Ammon's horn (tissue), 1 donor: ENCODE measurements around the gene MLLT6.
A peak's percentile ranks its signal among the peaks of the same experiment; 100 is the strongest.
"Not testable (repeated sequence)": the region's sequence is repeated elsewhere in the genome, so short reads cannot be mapped to it uniquely, and the experiment has no call there.

Experiments used
- DNase-seq: peaks from one replicate; pipeline ENCODE4 v3.0.0-alpha.2; 2016; ENCODE audit warnings: low spot score

The MLLT6 gene

DNA sequence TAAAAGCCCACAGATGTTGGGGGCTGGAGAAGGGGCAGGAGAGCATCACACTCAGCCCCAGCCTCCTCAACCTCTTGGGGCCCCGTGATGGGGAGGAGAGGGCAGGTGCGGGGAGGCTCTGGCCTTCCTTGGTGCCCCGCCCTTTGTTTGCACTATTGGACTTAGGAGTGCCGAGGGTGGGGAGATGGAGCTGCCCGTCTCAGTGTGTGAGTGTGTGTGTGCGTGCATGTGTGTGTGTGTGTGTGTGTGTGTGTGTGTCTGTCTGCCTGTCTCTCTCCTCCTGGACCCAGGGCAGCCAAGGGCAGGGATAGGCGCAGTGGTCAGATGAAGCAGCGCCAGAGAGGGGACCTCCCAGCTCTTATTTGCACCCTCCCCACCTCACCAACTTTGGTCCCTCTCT, 21.1 kb downstream of the MLLT6 start:
- not testable (repeated sequence) for DNase-seq

DNA sequence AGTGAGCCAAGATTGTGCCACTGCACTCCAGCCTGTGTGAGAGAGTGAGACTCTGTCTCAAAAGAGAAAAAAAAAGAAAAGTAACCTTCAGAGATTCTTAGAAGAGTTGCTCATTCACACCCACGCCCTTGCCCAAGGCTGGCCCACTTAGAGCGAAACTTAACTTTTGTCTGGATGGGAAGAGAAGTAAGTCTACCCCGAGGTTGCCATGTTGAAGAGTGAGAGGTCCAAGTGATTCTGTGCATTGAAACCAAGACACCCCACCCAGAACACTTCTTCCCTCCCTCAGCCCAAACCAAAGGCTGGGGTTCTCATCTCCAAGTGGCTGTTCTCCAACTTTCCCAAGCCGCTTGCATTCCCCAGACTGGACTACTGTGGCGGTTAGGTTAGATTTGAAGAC, 22.7 kb downstream of the MLLT6 start:
- no peak for DNase-seq

DNA sequence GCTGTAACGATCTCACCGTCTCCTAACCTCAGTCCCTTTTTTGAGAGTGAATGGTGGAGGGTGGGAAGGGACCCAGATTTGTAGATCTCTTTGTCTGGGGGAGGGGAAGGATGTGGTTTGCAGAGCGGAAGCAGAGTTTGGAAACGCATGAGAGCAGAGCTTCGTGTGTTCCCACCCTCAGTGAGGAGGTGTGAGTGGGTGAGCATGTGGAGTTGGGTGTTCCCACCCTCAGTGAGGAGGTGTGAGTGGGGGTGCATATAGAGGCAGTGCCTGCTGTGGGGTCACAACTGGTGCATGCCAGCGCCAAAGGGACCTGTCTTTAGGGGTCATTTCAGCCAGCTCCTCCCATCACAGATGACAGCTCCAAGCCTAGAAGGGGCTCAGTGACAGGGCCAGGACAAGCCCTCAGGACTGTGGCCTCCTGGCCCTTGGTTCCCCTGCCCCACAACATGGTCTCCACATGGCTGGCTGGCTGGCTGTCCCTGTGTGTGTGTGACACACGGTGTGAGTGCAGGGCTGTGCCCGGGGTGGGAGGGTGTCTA, 23.3 kb downstream of the MLLT6 start:
- no peak for DNase-seq

DNA sequence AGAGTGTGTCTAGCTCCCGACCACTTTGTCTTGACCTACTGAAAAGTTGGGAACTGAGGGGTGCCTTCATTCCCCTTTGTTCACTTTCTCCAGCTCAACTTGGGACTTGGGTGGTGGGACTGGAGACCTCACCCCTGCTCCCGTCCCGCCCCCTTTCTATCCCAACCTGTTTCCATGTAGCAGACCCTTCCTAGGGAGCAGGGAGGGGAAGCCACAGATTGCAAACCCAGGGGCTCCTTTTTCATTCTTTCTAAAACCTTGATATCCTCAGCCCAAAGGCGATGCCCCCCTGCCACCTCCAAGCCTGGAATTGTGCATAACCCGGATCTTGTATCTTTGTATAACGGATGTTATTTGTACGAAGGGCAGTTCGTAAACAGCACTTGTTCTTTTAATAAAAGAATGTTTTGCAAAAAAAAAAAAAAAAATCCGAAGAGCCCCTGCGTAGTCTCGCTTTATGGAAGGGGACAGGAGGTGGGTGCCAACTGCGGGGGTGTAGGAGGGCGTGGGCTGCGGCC, 24.4 kb downstream of the MLLT6 start:
- DNase-seq, result no peak

DNA sequence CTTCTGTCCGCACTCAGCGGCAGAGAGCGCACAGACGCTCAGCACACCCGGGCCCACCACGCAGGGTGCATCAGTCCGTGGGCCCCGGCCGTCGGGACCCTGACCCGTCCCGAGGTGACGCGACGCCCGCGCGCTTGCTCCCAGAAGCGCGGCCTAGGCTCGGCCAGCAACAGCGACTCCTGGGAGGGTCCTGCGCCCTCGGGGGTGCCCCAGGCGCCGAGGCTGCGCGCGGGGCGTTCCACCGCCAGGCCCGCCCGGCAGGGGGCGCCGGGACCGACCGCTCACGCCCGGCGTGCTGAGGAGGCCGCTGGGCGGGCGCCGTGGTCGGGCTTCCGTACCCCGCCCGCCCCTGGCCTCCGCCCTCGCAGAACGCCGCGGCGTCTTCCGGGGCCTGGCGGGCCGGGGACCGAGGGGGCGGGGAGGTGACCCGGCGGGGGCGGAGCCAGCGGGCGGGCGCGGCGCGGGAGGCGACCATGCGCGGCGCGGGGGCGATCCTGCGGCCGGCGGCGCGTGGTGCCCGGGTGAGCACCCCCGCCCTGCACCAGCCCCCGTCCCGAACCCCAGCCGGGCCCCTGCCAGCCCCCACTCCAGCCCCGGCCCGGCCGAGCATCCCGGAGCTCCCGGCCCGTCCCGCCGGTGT, 24.9 kb downstream of the MLLT6 start, which contains the start of gene CISD3:
CISD3 (plus strand) TSS at position 456 of the 640 bp plus-strand sequence; CDS start at position 474, 18 bp downstream.
- DNase-seq, result peak; percentile 83

DNA sequence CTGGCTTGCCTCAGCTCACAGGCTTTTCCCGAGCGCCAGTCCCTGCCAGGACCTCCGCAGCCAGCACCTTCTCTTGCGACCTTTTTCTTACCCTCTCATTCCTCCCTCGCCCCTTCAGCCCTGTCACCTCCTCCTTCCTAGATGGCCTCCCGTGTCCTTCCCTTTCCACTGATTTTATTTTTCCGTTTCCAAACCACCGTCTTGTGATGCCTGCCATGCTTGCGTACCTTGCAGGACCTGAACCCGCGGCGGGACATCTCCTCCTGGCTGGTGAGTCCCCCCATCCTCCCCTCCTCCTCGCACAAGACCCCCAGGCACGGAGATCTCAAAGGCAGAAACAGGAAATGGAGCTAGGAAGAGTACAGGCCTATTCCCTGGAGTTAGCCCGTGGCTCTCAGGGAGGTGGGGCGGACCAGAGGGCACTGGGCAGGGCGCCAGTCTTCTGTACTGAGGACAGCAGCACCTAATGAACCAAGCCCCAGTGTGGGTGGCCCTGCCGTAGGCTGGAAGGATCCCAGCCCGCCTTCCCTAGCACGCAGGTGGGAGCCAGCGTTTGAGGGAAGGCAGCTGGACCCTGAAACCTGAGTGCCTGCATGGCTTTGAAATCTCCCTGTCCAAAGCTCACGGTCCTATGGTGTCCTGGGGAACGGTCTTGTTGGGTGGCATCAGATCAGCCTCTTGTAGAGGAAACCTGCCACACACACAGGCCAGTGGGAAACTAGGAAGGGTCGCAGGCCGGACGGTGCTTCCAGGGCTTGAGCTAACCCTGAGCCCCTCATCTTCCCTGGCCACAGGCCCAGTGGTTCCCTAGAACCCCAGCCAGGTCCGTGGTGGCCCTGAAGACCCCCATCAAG, 25.7 kb downstream of the MLLT6 start:
- no peak for DNase-seq

DNA sequence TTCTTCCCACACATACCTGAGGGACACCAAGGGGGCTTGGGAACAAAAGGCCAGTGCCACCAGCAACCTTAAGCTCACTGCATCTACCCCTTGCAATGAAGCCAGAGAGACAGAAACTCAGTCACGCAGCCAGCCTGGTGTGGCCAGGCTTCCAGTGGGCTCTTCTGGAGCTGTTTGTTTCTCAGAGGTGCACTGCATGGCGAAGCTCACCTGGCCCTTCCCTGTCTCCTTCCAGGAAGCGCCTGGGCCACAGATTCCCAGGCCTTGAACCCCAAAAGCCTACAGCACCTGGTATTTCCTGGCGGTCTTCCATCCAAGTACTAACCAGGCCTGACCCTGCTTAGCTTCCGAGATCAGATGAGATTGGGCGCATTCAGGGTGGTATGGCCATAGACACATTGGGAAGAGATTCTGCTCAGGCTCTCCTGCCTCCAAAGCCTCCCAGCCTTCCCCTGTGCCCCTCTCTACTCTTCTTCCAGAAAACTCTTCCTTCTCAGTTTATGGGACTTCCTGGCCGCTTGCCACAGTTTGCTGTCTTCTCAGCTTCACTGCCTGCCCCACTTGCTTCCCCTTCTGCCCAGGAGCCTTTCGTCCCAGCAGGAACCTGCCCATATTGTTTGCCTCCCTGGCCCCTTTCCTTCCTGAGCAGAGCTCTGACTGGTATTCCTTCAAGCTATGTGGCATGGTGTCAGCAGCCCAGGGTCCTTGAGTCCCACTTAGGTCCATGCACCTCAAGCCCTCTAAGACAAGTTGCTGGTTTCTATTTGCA, 26.6 kb downstream of the MLLT6 start:
- DNase-seq, result peak; percentile 45

DNA sequence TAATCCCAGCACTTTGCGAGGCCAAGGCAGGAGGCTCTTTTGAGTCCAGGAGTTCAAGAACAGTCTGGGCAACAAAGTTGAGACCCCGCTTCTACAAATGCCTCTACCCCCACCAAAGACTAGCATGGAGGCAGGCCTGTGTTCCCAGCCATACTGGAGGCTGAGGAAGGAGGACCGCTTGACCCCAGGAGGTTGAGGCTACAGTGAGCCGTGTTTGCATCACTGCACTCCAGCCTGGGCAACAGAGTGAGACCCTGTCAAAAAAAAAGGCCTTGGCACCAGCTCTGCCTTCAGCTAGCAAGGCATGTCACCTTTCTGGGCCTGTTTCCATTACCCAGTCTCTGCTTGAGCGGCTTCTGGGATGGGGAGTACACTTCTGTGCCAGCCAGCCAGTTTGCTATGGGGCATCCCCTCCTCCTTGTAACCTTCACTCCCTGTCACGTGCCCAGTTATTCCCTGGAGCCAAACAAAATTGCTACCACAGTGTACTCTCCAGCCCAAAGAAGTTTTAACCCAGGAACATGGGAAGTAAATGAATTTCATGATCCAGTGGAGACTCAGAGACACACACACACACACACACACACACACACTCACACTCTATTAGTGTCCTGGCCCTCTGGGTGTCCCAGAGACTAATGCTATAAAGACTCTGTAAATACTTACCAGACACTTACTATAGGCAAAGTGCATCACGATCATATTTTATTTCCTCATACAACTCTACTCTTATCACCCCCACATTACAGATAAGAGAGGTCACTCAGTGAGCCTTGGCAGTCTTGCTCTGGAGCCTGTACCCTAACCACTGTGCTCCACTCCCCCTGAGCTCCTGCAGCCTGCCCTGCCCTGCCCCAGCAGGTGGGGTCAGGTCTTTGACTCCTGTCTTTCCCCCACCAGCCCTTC, 27.6 kb downstream of the MLLT6 start:
- no peak for DNase-seq

DNA sequence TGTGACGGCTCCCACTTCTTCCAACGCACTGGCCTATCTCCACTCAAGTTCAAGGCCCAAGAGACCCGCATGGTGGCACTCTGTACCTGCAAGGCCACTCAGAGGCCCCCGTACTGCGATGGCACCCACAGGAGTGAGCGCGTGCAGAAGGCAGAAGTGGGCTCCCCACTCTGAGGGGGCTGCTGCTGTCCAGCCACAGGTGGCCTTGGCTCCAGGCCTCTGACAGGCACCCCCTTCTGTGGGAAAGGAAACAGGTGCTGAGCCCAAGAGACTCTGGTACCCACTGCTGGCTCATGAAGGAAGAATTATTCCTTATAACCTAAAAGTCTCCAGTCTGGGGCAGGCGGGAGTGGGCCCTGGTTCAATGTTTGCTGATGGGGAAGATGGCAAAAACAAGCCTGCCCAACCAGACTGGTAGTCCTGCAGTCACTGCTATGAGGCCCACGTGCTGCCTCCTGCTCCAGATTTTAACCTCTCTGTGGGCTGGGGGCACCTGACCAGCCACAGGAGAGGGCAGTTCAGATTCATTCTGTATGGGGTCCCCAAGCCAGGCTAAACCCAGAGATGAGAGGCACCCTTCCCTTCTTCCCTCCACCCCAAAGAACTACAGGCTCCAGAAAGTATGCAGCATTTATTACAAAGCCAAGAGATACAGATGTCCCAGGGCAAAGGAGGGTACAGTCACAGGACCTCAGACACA, 28.4 kb downstream of the MLLT6 start:
- no peak for DNase-seq

DNA sequence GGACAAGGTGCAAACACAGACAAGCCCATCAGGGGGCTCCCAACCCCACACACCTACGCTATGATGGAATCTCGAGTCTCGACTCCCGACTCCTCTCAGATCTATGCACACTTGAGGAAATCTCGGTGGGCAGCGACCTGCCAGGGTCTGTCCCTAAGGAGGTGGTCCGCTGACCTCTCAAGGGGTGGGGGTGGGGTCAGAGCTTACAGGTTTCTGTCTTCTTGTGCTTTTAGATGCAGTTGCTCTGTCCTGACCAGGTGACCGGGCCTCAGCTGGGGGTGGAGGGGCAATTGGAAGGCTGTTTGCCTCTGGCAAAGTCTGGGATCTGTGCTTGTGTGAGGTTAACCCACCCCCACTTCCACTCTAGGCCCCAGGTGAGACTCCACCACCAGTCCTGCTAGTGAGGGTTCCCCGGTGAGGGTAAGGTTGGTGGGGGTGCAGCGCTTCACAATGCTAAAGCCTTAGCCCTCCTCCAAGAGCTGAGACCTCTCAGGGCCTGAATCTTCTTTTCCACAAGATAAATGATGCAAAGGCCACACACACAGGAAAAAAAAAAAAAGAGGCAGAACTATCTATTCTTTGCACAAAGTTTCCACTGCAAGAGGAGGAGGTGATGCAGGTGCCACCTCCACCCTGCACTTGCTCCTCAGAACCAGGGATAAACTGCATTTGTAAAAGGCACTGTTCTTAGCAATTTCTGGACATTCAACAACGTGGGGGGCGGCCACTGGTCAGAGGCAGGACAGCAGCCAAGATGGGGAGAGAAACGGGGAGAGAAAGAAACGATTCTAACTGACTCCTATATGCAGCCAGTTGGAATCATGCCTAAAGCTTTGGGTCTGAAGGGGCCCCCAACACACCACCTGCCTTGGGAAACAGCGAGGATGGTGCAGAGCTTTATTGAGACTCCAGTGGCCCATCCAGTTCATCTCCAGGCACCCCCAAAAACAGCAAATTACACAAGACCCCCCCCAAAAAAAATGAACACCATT, 29.2 kb downstream of the MLLT6 start:
- DNase-seq, result no peak

DNA sequence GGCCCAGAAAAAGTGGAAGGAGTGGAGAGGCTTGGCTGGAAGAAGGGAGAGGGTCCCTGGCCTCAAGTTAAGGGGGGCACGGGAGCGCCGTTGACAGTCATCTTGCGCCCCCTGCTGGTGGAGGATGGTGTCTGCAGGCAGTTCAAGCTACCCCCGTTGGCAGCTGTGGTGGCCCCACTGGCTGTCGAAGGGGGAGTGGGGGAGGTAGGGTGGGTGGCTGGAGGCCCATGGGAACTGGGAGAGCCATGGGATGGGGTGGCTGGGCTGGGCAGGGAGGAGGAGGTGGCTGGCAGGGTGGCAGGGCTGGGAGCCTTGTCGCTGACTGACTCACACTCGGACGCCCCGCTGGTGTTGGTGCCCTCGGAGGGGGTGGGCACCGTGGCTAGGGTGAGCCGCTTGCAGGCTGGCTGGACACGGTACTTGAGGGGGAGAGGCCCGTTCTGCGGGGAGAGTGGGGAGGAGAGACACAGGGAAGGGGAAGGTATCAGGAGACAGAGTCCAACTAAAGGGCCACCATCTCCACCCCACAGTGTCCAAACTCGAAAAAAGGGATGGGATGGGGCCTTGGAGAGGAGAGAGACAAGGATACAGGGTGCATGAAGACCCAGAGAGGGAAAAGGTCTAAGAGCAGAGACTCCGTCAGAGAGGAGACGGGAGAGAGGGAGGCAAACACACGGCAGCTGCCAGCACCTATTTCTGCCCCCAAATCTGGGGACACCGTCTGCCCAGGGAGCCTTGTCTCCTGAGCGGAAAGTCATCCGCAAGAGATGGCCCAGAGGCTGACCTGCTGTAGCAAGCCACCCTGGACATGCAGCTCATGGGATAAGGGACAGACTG, 30.3 kb downstream of the MLLT6 start:
- DNase-seq, result peak; percentile 72

DNA sequence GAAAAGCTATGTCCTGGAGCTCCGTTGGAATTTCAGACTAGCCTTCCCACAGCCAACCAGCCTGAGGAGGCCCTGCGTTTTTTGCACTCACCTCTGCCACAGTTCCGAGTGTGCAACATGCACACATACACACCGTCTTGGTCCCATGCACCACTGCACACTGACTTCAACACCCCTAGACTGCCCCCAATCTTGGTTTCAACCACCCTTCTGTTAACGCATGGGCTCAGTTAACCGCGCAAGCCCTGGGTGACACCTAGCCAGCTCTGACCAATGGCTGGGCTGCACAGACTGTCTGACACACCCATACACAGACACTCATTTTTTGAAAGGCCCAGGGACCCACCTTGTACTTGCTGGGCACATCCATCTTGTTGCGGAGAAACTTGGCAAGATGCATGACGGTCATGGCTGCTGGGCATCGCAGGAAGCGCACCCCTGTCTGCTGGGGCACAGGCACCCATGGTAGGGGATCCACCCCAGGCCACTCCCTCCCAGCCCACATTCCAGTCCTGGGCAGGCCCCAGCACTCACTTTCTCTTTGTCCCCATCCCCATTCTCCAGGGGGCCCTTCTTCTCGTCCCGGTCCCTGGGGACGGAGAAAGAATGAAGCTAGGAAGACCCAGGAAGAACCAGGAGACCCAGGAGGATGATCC, 33.1 kb downstream of the MLLT6 start:
- DNase-seq, result no peak

DNA sequence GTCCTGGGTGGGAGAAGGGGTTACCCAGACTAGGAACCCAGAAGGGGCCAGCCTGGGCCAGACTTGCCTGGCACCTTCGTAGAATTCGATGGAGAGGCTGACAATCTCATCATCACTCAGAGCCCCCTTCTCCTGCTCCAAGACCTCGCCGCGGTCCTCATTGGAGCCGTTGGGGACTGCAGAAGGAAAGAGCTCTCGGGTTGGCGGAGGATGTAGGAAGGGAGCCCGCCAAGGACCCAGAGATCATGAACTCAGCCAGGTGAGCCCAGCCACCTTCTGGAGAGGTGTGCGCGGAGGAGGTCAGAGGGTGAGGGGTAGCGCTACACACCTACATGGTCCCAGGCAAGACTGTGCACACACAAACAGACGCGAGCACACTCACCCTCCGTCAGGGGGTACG, 33.6 kb downstream of the MLLT6 start:
- DNase-seq, result no peak

DNA sequence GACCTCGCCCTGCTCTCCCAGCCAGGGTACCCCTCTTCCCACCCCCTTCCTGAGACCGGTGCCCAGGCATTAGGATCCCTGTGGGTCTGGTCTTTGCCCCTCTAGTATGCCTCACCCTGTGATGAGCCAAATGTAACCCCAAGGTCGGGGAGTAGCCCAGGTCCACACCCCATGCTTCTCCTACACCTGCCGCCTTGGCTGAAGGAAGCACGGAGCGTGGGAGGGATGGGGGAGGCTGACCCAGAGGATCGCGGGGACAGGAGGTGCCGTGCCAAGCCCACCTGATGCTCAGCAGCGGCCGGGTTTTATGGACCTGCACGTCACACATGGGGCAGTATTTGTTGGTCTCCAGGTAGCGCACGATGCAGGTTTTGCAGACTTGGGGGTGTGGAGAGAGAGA, 34.2 kb downstream of the MLLT6 start:
- DNase-seq, result no peak

DNA sequence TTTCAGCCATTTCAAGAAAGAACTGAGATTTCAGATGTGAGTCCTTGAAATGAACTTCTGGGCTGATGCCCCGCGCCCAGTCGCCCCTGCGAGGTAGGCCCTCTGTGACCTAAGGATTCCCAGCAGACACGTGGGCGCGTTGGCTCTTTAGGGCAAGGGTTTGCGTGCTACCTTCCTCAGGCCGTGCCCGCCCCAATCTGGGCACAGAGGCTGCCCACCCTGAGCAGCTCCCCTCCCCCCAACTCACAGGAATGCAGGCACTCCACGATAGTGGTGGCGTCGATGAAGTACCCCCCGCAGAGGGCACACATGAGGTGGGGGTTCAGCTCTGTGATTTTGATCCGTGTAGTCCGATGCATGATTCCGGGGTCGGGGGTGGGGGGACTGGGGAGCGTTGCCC, 35.0 kb downstream of the MLLT6 start:
- DNase-seq, result no peak

DNA sequence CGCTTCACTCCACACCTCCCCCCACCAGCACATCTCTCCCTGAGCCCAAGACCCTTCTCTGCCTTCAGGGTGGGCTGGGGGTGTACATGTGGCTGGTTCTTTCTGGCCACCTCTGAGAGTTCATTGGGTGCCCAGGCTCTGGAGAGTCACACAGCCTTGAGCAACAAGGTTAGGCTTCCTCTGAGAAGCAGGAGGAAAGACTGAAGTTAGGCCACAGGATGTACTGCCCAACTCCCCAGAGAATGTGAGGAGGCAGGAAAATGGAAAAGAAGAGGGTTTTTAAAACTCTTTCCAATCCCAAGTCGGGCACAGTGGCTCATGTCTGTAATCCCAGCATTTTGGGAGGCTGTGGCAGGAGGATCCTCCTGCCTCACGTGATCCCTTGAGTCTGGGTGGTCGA, 35.7 kb downstream of the MLLT6 start:
- no peak for DNase-seq

DNA sequence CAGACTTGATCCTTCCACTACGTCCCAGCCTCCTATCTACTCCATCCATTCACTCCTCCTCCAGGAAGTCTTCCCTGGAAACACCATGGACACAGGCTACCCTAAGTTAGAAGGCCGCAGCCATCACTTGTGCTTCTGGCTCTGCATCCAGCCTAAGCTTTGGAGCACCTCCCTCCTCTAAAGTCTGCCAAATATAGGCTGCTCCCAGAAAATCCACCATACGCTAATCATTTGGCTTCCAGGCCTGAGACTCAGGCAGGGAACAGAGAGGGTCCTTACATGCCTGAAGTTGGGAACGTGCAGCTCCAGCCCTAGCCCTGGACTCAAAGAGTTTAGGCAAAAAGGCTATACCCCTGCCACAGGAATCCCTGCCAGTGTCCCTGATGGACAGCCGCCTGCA, 36.4 kb downstream of the MLLT6 start:
- DNase-seq, result no peak

DNA sequence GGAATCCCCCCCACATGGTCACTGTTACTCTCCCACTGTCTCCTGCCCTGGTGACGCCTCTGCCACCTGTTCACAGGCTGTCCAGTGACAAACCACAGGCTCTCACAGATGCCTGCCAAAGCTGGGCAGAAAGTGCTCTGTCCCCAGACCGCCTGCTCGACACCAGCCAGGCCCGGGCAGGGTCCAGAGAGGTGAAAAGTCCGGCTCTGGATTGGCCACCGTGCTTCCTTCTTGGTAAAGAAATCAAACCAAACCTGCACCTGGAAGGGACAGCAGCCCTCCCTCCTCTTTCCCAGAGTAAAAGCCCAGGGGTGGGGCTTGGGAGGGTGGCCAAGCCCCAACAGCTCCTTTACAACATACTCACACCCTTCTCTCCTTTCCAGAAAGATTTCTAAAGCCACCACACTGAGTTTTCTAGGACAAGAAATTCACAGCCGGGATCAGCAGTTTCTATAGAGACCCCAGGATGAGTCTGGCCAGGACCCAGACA, 36.9 kb downstream of the MLLT6 start:
- DNase-seq, result no peak
